GM18526 (cell line): ENCODE results near the gene ANAPC15.

ENCODE experiments used
- POLR2A ChIP-seq: IDR thresholded peaks from 3 replicates; pipeline ENCODE4 v1.6.1; 2011; ENCODE audit not compliant: insufficient read length; ENCODE audit errors: extremely low read depth

ANAPC15 gene

DNA sequence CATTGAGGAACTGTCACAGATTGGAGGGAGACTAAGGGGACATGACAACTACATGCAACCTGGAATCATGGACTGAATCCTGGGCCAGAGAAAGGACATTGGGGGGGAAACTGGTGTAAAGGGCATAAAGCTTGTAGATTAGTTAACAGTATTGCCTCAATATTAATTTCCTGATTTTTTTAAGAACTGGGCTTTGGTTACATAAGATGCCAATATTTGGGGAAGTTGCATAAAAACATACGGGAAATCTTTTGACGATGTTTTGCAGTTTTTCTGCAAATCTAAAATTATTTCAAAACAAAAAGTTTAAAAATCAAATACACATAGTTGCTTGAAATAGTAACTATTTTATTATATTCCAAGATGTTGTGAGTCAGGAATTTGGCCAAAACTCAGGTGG is 20.2 kb upstream of the ANAPC15 start:
- no peak for TF ChIP-seq POLR2A

DNA sequence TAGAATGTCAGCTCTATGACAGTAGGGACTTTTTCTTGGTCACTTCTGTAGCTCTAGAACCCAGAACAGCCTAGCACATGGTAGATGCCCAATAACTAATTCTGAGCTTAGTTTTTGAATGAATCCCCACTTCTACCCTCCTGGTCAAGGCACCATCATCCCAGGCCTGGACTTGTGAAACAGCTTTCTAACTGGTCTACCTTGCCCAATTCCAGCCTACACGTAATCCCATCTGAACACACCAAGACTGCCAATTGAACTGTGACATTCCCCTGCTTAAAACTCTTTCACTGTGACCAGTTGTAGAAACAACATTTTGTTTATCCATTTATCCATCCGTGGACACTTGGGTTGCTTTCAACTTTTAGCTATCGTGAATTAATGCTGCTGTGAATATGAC is 16.9 kb upstream of the ANAPC15 start:
- TF ChIP-seq POLR2A, result no peak

GRCh38 chr11:72127923-72128322 is 15.4 kb upstream of the ANAPC15 start:
- TF ChIP-seq POLR2A, result no peak

DNA sequence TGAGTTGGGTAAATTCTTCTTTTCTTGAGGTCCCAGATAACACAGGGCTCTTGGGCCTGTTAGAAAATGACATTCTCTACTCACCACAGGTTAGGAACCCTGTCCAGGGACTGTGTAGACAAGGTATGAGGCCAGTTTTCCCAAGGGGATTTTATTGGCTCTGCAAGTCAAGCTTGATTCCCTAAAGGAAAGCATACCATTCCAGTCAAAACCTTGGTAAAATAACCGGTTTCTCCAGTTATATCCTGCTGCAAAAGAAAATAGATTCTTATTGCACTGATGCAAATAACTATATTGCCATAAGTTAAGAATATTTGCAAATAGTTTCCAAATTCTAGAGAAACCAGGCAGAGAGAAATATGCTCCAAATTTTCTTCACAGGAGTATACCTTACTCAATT is 13.5 kb upstream of the ANAPC15 start:
- no peak for TF ChIP-seq POLR2A

DNA sequence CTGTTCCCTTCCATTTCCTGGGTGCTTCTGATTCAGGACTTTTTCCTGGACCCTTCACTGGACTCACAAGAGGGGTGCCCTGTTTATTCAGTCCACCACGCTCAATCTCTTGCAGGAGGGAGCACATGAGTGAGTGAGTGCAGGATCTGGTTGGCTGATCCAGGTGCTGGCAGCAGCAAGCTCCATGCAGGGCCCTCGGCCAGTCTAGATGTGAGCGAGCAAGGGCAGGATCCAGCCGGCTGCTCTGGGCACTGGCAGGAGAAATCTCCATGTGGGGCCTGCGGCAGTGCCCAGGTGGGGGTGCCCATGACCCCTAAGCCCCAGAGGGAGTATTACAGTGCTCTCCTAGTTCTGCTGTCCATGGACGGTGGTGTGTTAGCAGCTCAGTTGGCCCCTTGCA is 11.6 kb upstream of the ANAPC15 start:
- TF ChIP-seq POLR2A, result no peak

DNA sequence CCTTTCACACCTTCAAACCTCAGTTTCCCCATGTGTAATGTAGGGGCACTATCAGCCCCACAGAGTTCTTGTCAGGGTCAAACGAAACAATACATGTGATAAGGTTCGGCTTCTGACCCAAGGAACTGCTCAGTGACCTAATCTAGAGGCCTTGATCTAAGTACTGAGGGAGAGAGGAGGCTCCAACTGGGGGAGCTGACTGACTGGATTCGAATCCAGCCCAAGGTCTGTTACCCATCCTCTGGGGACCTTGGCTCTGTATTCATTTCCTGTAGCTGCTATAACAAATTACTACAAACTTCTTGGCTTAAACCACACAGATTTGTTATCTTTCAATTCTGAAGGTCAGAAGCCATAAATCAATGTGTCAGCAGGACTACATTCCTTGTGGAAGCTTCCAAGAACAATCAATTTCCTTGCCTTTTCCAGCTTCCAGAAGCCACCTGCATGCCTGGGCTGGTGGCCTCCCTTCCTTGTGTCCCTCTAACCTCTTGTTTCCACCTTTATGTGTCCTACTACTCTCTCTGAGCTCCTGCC is 10.7 kb upstream of the ANAPC15 start:
- no peak for TF ChIP-seq POLR2A

GRCh38 chr11:72122607-72123006 is 10.1 kb upstream of the ANAPC15 start:
- TF ChIP-seq POLR2A, result no peak

- TF ChIP-seq POLR2A, result no peak
Measured at GRCh38 chr11:72120930-72121329, 8.4 kb upstream of the ANAPC15 start.

DNA sequence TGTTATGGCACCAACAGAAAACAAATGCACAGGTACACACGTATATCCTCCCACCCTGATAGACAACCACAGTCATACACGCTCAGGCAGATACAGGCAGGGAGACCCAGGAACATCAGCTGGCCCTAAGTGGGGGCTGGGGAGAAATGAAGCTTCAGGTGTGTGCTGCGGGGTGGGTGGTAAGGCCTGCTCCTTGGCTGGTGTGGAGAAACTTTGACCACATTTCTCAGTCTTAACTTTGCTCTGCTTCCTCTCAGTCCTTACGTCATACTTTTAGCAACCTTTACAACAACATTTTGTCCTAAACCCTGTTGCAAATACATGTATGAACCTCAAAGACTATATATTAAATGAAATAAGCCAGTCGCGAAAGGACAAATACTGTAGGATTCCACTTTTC is 6.7 kb upstream of the ANAPC15 start:
- no peak for TF ChIP-seq POLR2A

DNA sequence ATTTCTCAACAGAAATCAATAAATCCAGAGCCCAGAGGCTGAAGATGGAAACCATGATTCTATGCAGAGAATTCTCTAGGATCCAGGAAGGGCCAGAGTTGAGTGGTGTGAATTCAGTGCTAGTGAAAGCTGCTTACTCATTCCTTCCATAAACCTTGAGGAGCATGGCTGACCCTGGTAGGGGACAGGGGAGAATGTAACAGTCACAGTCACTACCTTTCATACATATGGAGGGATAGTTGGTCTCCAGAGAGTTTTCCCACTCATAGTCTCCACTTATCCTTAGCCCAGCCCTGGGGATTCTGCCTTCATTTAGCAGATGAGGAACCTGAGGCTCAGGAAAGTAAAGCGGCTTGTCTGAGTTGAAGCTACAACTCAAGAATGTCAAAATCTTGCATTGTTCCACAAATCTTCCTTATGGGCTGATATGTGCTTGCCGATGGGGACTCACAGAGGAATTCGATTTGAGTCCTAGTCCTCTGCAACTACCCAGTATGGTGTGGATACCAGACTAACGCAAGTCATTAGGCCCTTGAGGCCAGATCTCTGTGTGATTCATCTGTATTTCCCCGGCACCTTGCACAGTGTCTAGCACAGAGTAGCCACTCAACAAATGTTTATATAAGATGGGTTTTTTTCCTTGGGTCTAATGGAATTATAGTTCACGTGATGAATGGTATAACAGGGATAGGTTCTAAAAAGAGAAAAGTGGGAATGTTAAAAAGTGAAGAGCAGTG is 3.7 kb upstream of the ANAPC15 start:
- no peak for TF ChIP-seq POLR2A

DNA sequence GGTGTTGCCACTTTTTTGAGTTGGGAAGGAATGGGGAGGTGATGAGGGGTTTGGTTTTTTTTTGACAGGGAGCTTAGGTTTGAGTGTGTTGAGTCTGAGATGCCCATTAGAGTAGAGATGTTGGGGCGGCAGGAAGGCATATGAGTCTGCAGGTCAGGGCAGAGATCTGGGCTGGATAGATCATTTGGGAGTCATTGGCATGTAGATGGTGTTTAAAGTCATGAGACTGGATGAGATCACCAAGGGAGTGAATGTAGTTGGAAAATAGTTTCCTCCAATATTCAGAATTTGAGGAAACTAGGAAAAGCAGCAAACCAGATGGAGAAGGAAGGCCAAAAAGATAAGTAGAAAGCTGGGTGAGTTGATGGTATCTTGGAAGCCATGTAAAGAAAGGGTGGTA is 2.1 kb upstream of the ANAPC15 start:
- TF ChIP-seq POLR2A, result no peak

DNA sequence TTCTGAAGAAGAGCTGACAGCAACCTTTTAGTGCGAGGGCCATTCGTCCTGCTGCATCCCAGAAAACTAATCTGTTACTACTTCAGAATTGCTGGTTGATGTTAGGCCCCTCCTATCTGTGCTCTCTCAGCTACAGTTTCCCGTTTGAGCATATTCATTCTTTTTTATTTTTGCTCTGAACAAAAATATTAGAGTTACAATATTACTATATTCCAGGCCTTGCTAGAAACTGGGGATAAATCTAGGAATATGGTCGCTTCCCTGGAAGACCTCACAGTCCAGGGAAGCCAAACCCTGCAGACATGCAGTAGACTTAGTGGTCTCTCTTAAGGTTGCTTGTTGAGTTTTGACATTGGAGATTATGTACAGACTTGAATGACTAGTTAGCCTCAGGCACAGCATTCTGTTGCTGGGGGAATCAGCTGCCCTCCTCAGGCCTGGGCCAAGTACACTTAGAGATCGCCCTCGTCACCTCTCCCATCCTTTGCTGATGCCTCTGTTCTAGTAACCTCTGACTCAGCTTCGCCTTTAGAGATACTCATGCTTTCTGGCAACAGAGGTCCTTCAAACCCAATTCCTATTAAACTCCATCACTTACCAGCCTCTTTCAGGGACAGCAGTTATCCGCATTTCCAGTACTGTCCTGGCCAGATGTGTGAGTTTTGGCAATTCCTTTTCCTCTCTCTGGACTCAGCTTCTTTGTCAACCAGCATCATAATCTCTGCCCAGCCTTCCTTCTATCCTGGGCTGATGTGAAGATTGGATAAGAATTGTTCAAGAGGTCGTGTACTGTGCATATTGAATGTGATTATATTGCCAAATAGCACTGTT is 698 bp upstream of the ANAPC15 start:
- TF ChIP-seq POLR2A, result no peak

DNA sequence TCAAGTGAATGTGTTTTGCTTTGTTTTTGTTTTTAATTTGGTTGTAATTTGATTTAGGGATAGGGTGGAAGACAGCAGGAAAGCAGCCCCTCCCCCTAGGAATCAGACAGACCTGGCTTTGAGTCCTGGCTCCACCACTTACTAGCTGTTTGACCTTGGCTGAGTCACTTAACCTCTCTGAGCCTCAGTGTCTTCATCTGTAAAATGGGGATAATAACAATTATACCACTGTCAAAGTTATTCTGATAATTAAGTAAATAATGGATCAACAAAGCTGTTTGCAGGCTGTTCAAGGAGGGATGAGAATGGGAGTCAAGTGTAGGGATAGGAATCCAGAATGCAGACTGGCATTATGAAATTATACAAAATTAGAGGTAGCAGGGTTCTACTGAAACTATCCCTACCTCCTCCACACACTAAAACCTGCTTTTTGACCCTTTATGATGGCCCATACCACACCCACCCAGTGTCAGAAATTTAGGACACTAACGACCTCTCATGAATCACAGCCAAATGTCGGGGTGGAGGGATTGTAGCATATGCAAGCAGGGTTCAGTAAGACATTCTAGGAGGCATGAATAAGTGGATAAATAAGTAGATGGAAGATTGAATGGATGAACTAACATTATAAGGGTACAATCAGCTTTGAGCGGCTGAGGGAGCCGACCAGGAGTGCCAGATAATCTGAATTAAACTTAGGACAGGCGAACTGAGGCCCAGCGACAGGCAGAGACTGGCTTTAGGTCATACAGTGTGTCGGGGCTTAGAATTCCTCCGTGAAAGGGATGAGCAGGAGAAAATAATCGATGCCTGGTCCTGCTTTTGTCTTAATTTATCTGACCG is 974 bp downstream of the ANAPC15 start:
- no peak for TF ChIP-seq POLR2A

GRCh38 chr11:72105888-72106287 is 6.6 kb downstream of the ANAPC15 start, which contains the start of gene TOMT:
Gene TOMT, plus strand, starts transcription at chr11:72105924. Its CDS starts 28 bp downstream, at chr11:72105952.
- no peak for TF ChIP-seq POLR2A

DNA sequence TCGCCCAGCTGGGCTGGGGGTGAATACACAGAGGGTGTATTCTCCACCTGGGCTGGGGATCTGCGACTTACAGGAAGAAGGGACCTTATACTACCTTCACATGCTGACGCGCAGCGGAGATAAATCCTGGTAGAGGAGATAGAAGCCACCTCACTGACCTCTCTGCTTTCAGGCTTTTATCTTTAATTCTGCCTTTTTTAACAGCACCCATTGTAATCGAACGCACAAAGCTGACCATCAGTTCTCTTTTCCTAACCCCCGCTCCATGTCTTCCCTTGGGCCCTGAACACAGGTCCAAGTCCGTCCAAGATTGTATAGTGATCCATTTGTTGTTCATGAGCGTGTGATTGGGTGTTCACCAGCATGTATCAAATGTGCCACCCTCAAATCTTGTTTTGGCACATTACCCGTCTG is 8.7 kb downstream of the ANAPC15 start:
- TF ChIP-seq POLR2A, result no peak
